Measurements from ENCODE around the gene WTIP.
A peak's percentile ranks its signal among the peaks of the same experiment; 100 is the strongest.
"Not testable (repeated sequence)": the region's sequence is repeated elsewhere in the genome, so short reads cannot be mapped to it uniquely, and the experiment has no call there.

WTIP gene

GRCh38 chr19:34478496-34478895 is 3.1 kb upstream of the WTIP start:
- not testable (repeated sequence) for DNase-seq (ENCODE audit: low read depth, low spot score)

GRCh38 chr19:34479396-34479795 is 2.2 kb upstream of the WTIP start:
- DNase-seq (ENCODE audit: low read depth, low spot score): no peak

- DNase-seq (ENCODE audit: low read depth, low spot score): no peak
Observed at GRCh38 chr19:34480491-34480890, 1.1 kb upstream of the WTIP start.

- DNase-seq (ENCODE audit: low read depth, low spot score): no peak
Observed at GRCh38 chr19:34481861-34482379, 362 bp downstream of the WTIP start.

GRCh38 chr19:34482380-34483250 is 1.1 kb downstream of the WTIP start:
- DNase-seq (ENCODE audit: low read depth, low spot score): no peak

- no peak for DNase-seq (ENCODE audit: low read depth, low spot score)
Observed at GRCh38 chr19:34484328-34484727, 2.8 kb downstream of the WTIP start.

- DNase-seq (ENCODE audit: low read depth, low spot score): no peak
Observed at GRCh38 chr19:34485831-34486230, 4.3 kb downstream of the WTIP start.

GRCh38 chr19:34487651-34488051 is 6.1 kb downstream of the WTIP start:
- no peak for DNase-seq (ENCODE audit: low read depth, low spot score)

- no peak for DNase-seq (ENCODE audit: low read depth, low spot score)
Observed at GRCh38 chr19:34489175-34489574, 7.6 kb downstream of the WTIP start.

- no peak for DNase-seq (ENCODE audit: low read depth, low spot score)
Observed at GRCh38 chr19:34490141-34490766, 8.7 kb downstream of the WTIP start.

- DNase-seq (ENCODE audit: low read depth, low spot score): no peak
Observed at GRCh38 chr19:34493038-34493648, 11.6 kb downstream of the WTIP start.

- DNase-seq (ENCODE audit: low read depth, low spot score): no peak
Observed at GRCh38 chr19:34493649-34494044, 12.1 kb downstream of the WTIP start.

- DNase-seq (ENCODE audit: low read depth, low spot score): no peak
Observed at GRCh38 chr19:34494601-34495000, 13.0 kb downstream of the WTIP start.

- DNase-seq (ENCODE audit: low read depth, low spot score): no peak
Observed at GRCh38 chr19:34495416-34495815, 13.9 kb downstream of the WTIP start.

GRCh38 chr19:34497112-34497805 is 15.7 kb downstream of the WTIP start:
- no peak for DNase-seq (ENCODE audit: low read depth, low spot score)

- no peak for DNase-seq (ENCODE audit: low read depth, low spot score)
Observed at GRCh38 chr19:34499155-34499834, 17.7 kb downstream of the WTIP start.

GRCh38 chr19:34500656-34501120 is 19.1 kb downstream of the WTIP start:
- no peak for DNase-seq (ENCODE audit: low read depth, low spot score)

GRCh38 chr19:34501339-34502320 is 20.1 kb downstream of the WTIP start:
- DNase-seq (ENCODE audit: low read depth, low spot score): peak; percentile 69

- DNase-seq (ENCODE audit: low read depth, low spot score): no peak
Observed at GRCh38 chr19:34502582-34503411, 21.2 kb downstream of the WTIP start.
